DOHH2 (cell line): ENCODE data around the gene PDE4D.

Experiments
- H3F3A ChIP-seq: fragments of 200-600 bp; sonication (generic), shearing (Covaris generic); 2 replicates; pipeline ENCODE4 v1.6.0; 2016; ENCODE audit warnings: antibody characterized with exemption, mild to moderate bottlenecking; ENCODE audit not compliant: control insufficient read depth, insufficient read depth
- H3K27ac ChIP-seq: fragments of 200-600 bp; sonication (generic); 2 replicates; pipeline ENCODE4 v1.5.1; 2014; ENCODE audit warnings: low read depth, mild to moderate bottlenecking, low read length, moderate library complexity
- H3K27me3 ChIP-seq: fragments of 200-600 bp; sonication (generic); 2 replicates; pipeline ENCODE4 v1.6.1; 2014; ENCODE audit warnings: mild to moderate bottlenecking, low read length, mixed read lengths; ENCODE audit not compliant: control insufficient read depth
- H3K36me3 ChIP-seq: fragments of 200-600 bp; sonication (generic); 2 replicates; pipeline ENCODE4 v1.6.1; 2014; ENCODE audit warnings: mild to moderate bottlenecking, low read length, moderate library complexity, mixed read lengths; ENCODE audit not compliant: control insufficient read depth
- H3K4me1 ChIP-seq: fragments of 200-600 bp; sonication (generic); 2 replicates; pipeline ENCODE4 v1.6.1; 2014; ENCODE audit warnings: mild to moderate bottlenecking, low read length, mixed read lengths; ENCODE audit not compliant: control insufficient read depth
- H3K4me2 ChIP-seq: fragments of 200-600 bp; sonication (generic); 2 replicates; pipeline ENCODE4 v1.6.0; 2014; ENCODE audit warnings: mild to moderate bottlenecking, low read length, moderate library complexity
- H3K4me3 ChIP-seq: fragments of 200-600 bp; sonication (generic); 2 replicates; pipeline ENCODE4 v1.5.1; 2014; ENCODE audit warnings: mild to moderate bottlenecking, low read length, mixed read lengths
- H3K79me2 ChIP-seq: fragments of 200-600 bp; sonication (generic); 2 replicates; pipeline ENCODE4 v1.6.1; 2014; ENCODE audit warnings: mild to moderate bottlenecking, low read length, mixed read lengths; ENCODE audit not compliant: control insufficient read depth
- H3K9me2 ChIP-seq: fragments of 200-600 bp; sonication (generic); replicated peaks from 2 replicates; pipeline ENCODE4 v1.6.1; 2014; ENCODE audit warnings: mild to moderate bottlenecking, low read length, mixed read lengths; ENCODE audit not compliant: control insufficient read depth
- H3K9me3 ChIP-seq: fragments of 200-600 bp; sonication (generic); 2 replicates; pipeline ENCODE4 v1.6.1; 2014; ENCODE audit warnings: antibody characterized with exemption, low read length, mixed read lengths; ENCODE audit not compliant: control insufficient read depth, insufficient read depth
- H4K20me1 ChIP-seq: fragments of 200-600 bp; sonication (generic); 2 replicates; pipeline ENCODE4 v1.6.0; 2014; ENCODE audit warnings: low read depth, mild to moderate bottlenecking, antibody characterized with exemption, low read length, moderate library complexity; ENCODE audit not compliant: control insufficient read depth, insufficient read depth
- EZH2phosphoT487 ChIP-seq: fragments of 200-600 bp; sonication (generic); IDR thresholded peaks from 2 replicates; pipeline ENCODE4 v1.6.1; 2017; ENCODE audit warnings: borderline replicate concordance, mild to moderate bottlenecking, antibody characterized with exemption, low read length, moderate library complexity, mixed read lengths
- TF ChIP-seq, protein P1 (sequence below): fragments of 200-600 bp; sonication (generic); IDR thresholded peaks from one replicate; pipeline ENCODE4 v1.5.1; 2014; ENCODE audit warnings: antibody characterized with exemption, mild to moderate bottlenecking, low read depth, low read length; ENCODE audit not compliant: poor library complexity, severe bottlenecking

Gene PDE4D

DNA sequence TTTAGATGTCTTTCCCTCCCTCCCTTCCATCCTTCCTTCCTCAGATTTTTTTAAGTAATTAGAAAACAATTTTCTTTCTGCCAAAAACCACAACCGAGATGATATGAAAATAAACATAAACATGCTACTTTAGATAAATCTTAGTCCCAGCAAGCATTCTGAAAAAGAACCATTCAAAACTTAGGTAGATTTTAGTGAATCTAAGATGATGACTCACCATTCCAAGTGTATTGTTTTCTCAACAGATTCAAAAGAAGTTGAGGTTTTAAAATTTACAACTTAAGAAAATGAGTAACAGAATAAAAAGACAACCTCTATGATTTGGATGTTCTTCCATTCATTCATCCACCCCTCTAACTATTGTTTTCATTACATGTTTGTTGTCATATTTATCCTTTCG is 465.1 kb downstream of the PDE4D start:
- Histone ChIP-seq H3K4me3 (no peak overlapping the region), H3K27me3 (no peaks in the 10 kb centered on the region), H3K9me3 (no peaks in the 10 kb centered on the region), H3K27ac (no peak overlapping the region), H3K36me3 (no peaks in the 10 kb centered on the region), H3K79me2 (no peaks in the 10 kb centered on the region), H3K9me2 (no peaks in the 10 kb centered on the region), H3F3A (no peaks in the 10 kb centered on the region), H3K4me2 (no peak overlapping the region), H4K20me1 (no peaks in the 10 kb centered on the region), H3K4me1 (no peaks in the 10 kb centered on the region)
- TF ChIP-seq, protein P1, sequence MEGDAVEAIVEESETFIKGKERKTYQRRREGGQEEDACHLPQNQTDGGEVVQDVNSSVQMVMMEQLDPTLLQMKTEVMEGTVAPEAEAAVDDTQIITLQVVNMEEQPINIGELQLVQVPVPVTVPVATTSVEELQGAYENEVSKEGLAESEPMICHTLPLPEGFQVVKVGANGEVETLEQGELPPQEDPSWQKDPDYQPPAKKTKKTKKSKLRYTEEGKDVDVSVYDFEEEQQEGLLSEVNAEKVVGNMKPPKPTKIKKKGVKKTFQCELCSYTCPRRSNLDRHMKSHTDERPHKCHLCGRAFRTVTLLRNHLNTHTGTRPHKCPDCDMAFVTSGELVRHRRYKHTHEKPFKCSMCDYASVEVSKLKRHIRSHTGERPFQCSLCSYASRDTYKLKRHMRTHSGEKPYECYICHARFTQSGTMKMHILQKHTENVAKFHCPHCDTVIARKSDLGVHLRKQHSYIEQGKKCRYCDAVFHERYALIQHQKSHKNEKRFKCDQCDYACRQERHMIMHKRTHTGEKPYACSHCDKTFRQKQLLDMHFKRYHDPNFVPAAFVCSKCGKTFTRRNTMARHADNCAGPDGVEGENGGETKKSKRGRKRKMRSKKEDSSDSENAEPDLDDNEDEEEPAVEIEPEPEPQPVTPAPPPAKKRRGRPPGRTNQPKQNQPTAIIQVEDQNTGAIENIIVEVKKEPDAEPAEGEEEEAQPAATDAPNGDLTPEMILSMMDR, result no peak
- TF ChIP-seq EZH2phosphoT487, result no peak

DNA sequence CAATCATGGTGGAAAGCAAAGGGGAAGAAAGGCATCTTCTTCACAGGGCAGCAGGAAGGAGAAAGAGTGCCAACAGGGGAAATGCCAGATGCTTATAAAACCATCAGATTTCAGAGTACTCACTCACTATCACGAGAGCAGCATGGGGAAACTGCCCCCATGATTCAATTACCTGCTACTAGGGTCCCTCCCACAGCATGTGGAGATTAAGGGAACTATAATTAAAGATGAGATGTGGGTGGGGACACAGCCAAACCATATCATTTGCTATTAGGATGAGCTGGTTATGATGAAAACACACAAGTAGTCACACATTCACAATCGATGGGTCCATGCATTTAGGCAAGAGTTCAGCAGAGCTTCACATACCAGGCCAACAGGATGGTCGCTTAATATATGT is 469.0 kb downstream of the PDE4D start:
- no peaks in the 10 kb centered on the region for H3K4me1 ChIP-seq
- TF ChIP-seq EZH2phosphoT487, result no peak
- TF ChIP-seq, protein P1, result no peak
- H3K9me3 ChIP-seq, result no peaks in the 10 kb centered on the region
- no peaks in the 10 kb centered on the region for H3K79me2 ChIP-seq
- H3K4me3 ChIP-seq, result no peak overlapping the region
- no peaks in the 10 kb centered on the region for H3K9me2 ChIP-seq
- H3K4me2 ChIP-seq, result no peak overlapping the region
- no peaks in the 10 kb centered on the region for H3F3A ChIP-seq
- no peaks in the 10 kb centered on the region for H4K20me1 ChIP-seq
- no peak overlapping the region for H3K27ac ChIP-seq
- no peaks in the 10 kb centered on the region for H3K36me3 ChIP-seq
- no peaks in the 10 kb centered on the region for H3K27me3 ChIP-seq

DNA sequence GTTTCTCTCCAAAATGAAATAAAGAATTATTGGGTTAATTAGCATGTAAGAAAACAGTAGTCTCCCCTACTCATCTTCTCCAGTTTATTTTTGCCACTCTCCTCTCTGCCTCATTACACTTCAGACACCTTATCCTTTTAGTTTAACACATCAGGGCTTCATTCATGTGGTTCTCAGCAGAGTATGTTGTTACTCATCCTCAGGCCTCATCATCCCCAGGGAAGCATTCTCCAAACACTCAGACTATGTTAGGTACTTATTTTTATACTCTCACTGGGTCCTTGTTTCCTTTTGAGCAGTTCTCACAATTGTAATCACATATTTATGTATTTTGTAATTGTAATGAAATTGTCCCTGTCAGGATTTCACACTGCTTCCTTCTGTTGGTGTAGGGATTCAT is 470.5 kb downstream of the PDE4D start:
- no peaks in the 10 kb centered on the region for H3K9me3 ChIP-seq
- no peak overlapping the region for H3K4me3 ChIP-seq
- no peak overlapping the region for H3K4me2 ChIP-seq
- no peaks in the 10 kb centered on the region for H3K9me2 ChIP-seq
- H3K36me3 ChIP-seq, result no peaks in the 10 kb centered on the region
- H3F3A ChIP-seq, result no peaks in the 10 kb centered on the region
- no peak for TF ChIP-seq EZH2phosphoT487
- TF ChIP-seq, protein P1, result no peak
- H3K4me1 ChIP-seq, result no peaks in the 10 kb centered on the region
- H3K27me3 ChIP-seq, result no peaks in the 10 kb centered on the region
- no peak overlapping the region for H3K27ac ChIP-seq
- H4K20me1 ChIP-seq, result no peaks in the 10 kb centered on the region
- no peaks in the 10 kb centered on the region for H3K79me2 ChIP-seq
